WERI-Rb-1 (cell line): ENCODE measurements around the gene SERPINF2.
A peak's percentile ranks its signal among the peaks of the same experiment; 100 is the strongest.
"Not testable (repeated sequence)": the region's sequence is repeated elsewhere in the genome, so short reads cannot be mapped to it uniquely, and the experiment has no call there.

ENCODE experiments used
- DNase-seq: peaks from one replicate; pipeline ENCODE4 v3.0.0-alpha.2; 2020
- H3K27ac ChIP-seq: fragments of 250-450 bp; sonication (Bioruptor Pico); 2 replicates; pipeline ENCODE4 v1.5.1; 2020; ENCODE audit warnings: mild to moderate bottlenecking, moderate library complexity
- H3K27me3 ChIP-seq: fragments of 250-450 bp; sonication (Bioruptor Pico); 2 replicates; pipeline ENCODE4 v1.5.1; 2021; ENCODE audit warnings: mild to moderate bottlenecking, low read depth, moderate library complexity; ENCODE audit not compliant: insufficient read depth, severe bottlenecking
- H3K36me3 ChIP-seq: fragments of 250-450 bp; sonication (Bioruptor Pico); 2 replicates; pipeline ENCODE4 v1.5.1; 2020; ENCODE audit warnings: mild to moderate bottlenecking, moderate library complexity
- H3K4me3 ChIP-seq: 2 replicates; pipeline ENCODE4 v1.5.1; 2011; ENCODE audit warnings: low read depth, mild to moderate bottlenecking, control low read depth, low read length
- H3K9me3 ChIP-seq: fragments of 250-450 bp; sonication (Bioruptor Pico); 2 replicates; pipeline ENCODE4 v1.5.1; 2021; ENCODE audit warnings: mild to moderate bottlenecking, moderate library complexity; ENCODE audit not compliant: severe bottlenecking
- CTCF ChIP-seq: IDR thresholded peaks from 2 replicates; pipeline ENCODE4 v1.5.1; 2011; ENCODE audit warnings: low read depth, mild to moderate bottlenecking, control low read depth, inconsistent platforms, low read length

Gene SERPINF2

GRCh38 chr17:1705004-1705403, 37.7 kb upstream of the SERPINF2 start:
- Histone ChIP-seq H3K27ac (no peak overlapping the region), H3K9me3 (no peaks in the 10 kb centered on the region), H3K4me3 (no peak overlapping the region), H3K36me3 (no peaks in the 10 kb centered on the region), H3K27me3 (no peaks in the 10 kb centered on the region)
- TF ChIP-seq CTCF, result no peak
- DNase-seq, result no peak

- Histone ChIP-seq H3K36me3 (no peaks in the 10 kb centered on the region), H3K27me3 (no peaks in the 10 kb centered on the region), H3K4me3 (no peak overlapping the region), H3K27ac (no peak overlapping the region), H3K9me3 (no peaks in the 10 kb centered on the region)
- no peak for DNase-seq
- TF ChIP-seq CTCF, result no peak
Observed at GRCh38 chr17:1707107-1707506, 35.6 kb upstream of the SERPINF2 start.

GRCh38 chr17:1708791-1709346, 33.8 kb upstream of the SERPINF2 start:
- H3K27ac ChIP-seq, H3K36me3 ChIP-seq, DNase-seq, H3K27me3 ChIP-seq, H3K9me3 ChIP-seq: not testable (repeated sequence)
- peak overlapping the region; percentile 68; the same call in 1 of the 2 replicates for H3K4me3 ChIP-seq

GRCh38 chr17:1709403-1709951, 33.2 kb upstream of the SERPINF2 start:
- TF ChIP-seq CTCF, result no peak
- peak overlapping the region; percentile 68 for H3K4me3 ChIP-seq
- H3K36me3 ChIP-seq, result no peaks in the 10 kb centered on the region
- no peaks in the 10 kb centered on the region for H3K9me3 ChIP-seq
- no peaks in the 10 kb centered on the region for H3K27me3 ChIP-seq
- no peak overlapping the region for H3K27ac ChIP-seq
- DNase-seq, result peak; percentile 69

- no peaks in the 10 kb centered on the region for H3K36me3 ChIP-seq
Observed at GRCh38 chr17:1709971-1710806, 32.5 kb upstream of the SERPINF2 start, which contains the start of gene TLCD2. Gene TLCD2 (minus strand): TSS chr17:1710377. CDS start chr17:1710242, 135 bp downstream.

More at GRCh38 chr17:1709971-1710806, 32.5 kb upstream of the SERPINF2 start, which contains the start of gene TLCD2:
- TF ChIP-seq CTCF, result no peak
- Histone ChIP-seq H3K27me3 (no peaks in the 10 kb centered on the region), H3K9me3 (no peaks in the 10 kb centered on the region), H3K4me3 (peak within 1 kb of the TSS; percentile 68), H3K27ac (no peak within 1 kb of the TSS)
- DNase-seq, result peak; percentile 66
